Non-pigmented ciliary epithelial cell (primary cell): ENCODE data around the gene PMF1.
"Not testable (repeated sequence)": the region's sequence is repeated elsewhere in the genome, so short reads cannot be mapped to it uniquely, and the experiment has no call there.

ENCODE experiments used
- DNase-seq: peaks from one replicate; pipeline ENCODE4 v3.0.0-alpha.2; 2010; ENCODE audit warnings: low read depth

PMF1 gene

DNA sequence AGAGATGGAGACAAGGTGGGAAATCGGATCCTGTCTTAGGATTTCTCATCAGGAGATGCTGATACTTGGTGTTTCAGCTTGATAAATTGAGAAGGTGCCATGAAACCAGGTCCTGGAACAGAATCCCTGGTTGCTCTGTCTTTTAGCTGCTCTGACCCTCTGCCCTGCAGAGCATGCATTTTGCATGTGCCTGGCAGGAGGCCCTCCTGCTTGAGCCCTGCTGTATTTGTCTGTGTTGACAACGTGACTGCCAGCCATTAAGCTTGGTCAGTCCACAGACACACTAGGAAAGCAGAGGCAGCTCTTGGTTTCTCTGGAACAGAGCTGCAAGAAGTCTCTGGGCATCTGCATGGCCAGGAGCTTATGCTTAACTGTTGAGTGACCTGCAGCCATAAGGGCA, 16.4 kb upstream of the PMF1 start:
- DNase-seq = no peak

DNA sequence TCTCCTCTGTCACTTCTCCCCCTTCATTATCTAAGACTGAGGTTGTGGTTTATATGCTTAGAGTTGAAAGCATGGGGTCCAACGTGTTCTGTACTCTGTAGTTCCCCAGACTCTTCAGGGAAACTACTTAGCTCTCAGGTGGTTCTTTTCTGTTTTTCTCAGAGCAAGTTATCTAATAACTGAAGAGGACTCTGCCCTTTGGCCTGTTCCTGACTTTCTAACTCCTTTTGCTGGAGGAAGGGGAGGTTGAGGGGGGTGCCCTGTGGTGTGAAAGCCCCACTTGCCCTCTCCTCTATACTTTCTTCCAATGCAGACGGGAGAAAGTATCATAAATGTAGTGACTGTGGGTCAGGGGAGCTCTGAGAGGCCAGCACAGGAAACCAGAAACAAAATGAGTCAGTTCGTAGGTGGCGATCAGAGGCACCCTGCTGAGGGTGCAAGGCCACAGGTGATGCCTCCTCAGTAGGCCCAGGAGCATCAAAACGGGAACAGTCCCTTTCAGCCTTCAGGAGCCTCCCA, 13.9 kb upstream of the PMF1 start:
- no peak for DNase-seq

DNA sequence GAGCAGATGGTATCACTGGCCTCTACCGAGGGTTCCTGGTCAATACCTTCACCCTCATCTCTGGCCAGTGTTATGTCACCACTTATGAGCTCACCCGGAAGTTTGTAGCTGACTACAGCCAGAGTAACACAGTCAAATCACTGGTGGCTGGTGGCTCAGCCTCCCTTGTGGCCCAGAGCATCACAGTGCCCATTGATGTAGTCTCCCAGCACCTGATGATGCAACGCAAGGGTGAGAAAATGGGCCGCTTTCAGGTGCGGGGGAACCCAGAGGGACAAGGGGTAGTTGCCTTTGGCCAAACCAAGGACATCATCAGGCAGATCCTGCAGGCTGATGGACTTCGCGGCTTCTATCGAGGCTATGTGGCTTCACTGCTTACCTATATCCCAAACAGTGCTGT, 12.8 kb upstream of the PMF1 start:
- no peak for DNase-seq

- peak; percentile 60 for DNase-seq
These were observed 9.5 kb upstream of the PMF1 start for GRCh38 chr1:156203331-156203730.

- DNase-seq = no peak
These were observed 8.1 kb upstream of the PMF1 start for GRCh38 chr1:156204686-156205085.

DNA sequence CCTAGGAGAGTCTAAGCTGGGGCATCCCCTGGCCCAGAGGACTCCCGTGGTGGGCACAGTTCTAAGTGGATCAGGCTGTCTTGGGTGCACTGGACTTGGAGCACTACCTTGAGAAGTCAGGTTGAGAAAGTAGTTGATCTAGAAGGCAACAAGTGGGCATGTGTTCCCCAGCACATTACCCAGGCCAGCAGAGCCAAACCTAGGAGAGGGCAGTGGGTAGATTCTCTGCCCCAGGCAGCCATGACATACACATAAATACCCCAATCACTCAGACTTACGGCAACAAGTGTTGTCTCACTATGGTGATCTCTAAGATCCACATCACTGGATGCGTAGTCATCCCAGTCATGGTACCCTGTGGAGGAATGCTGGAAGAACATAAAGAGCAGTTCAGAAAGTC, 1.6 kb upstream of the PMF1 start:
- no peak for DNase-seq

DNA sequence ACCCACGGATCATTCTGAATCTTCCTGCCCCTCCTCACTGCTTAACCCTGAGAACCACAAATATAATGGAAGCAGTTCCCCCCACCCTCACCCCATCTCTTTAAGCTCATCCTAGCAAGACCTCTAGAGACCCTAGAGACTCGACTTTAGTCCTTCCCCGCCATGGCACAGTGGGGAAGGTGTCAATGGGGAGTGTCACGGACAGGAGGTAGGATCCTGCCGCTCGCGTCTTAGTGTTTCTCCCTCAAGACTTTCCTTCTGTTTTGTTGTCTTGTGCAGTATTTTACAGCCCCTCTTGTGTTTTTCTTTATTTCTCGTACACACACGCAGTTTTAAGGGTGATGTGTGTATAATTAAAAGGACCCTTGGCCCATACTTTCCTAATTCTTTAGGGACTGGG, 677 bp upstream of the PMF1 start:
- DNase-seq = no peak

- no peak for DNase-seq
These were observed 798 bp downstream of the PMF1 start for GRCh38 chr1:156213644-156213966.

DNA sequence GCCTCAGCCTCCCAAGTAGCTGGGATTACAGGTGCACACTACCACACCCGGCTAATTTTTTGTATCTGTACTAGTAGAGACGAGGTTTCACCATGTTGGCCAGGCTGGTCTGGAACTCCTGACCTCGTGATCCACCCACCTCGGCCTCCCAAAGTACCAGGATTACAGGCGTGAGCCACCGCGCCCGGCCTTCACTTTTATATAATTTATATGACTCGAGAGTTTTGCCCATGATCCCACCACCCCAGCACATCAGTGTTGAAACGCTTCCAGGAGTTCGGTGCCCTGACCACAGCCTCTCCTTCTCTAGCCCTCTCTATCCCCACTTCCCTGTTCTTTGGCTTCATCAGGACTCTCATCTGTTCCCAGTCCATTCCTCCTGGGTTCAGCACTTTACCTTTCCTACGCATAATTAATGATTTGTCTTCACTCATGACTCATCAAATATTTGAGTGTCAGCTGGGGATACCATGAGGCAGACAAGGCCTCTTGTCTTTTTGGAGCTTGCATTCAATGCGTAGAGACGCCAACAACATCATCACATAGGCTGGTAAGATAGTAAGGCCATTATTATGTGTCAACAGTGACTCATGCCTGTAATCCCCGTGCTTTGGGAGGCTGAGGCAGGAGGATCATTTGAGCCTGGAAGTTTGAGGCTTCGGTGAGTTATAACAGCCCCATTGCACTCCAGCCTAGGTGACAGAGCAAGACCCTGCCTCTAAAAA, 1.4 kb downstream of the PMF1 start:
- no peak for DNase-seq

- not testable (repeated sequence) for DNase-seq
These were observed 3.7 kb downstream of the PMF1 start for GRCh38 chr1:156216361-156217086.

DNA sequence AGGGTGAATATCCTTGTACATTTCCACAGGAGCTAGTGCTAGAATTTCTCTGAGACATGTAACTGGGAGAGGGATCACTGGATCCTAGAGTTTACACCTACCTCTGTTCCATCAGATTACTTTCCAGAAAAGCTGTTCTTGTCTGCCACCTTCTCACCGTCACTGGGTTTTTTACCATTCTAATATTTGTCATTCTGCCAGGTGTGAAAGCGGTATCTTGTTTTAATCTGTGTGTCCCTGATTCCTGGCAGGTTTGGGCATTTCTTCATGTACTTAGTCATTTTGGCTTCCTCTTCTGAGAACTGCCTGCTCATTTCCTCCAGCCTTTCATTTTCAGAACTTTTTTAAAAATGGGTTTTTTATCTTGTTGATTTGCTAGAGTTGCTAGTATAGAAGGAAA, 5.1 kb downstream of the PMF1 start:
- no peak for DNase-seq

- no peak for DNase-seq
These were observed 7.4 kb downstream of the PMF1 start for GRCh38 chr1:156220226-156220625.

DNA sequence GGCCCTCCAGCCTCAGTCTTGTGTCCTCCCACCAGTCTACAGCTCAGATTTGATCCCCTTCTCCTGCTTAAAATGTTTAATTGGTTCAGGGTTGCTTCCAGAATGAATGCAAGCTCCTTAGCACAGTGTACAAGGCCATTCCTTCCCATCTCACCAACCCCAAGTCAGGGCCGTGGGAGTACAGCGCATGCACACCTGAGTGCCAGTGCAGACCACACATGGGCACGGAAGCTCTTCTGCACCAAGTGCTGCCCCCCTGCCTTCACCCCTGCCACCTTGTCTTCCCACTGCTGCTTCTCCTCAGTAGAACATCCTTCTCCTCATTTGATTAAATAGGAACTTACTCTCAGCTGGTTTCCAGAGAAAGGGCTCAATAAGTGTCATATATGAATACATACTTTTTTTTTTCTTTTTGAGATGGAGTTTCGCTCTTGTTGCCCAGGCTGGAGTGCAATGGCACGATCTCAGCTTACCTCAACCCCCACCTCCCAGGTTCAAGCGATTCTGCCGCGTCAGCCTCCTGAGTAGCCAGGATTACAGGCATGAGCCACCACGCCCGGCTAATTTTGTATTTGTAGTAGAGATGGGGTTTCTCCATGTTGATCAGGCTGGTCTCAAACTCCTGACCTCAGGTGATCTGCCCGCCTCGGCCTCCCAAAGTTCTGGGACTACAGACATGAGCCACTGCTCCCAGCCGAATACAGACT, 9.3 kb downstream of the PMF1 start:
- no peak for DNase-seq

DNA sequence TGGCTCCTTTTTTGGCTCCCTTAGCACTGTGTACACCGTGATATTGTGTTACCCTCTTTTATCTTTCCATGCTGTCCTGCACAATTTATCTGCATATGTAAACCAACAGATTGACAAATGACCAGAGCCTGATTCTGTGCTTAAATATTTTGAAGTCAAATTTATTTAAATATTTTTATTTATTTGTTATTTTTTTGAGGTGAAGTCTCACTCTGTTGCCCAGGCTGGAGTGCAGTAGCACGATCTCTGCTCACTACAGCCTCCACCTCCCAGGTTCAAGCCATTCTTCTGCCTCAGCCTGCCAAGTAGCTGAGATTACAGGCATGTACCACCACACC, 12.8 kb downstream of the PMF1 start:
- no peak for DNase-seq

GRCh38 chr1:156226116-156226538, 13.3 kb downstream of the PMF1 start:
- no peak for DNase-seq

DNA sequence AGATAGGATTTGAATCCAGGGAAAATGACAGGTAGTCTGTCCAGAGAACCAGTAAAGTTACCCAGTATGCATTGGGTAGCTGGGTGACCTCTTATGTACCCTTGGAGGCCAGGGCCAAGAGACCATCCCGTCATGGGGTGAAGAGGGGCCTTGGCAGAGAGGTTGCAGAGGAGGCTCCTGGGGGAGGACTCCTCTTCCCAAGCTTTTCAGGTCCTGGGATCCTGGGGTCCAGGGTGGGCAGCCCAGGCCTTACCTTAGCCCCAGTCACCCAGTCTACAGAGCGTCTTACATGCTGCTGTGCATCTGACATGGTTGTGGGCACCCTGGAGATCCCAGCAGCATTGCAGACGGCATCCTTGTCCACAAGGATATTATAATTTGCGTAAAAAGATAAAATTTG, 14.0 kb downstream of the PMF1 start:
- no peak for DNase-seq

DNA sequence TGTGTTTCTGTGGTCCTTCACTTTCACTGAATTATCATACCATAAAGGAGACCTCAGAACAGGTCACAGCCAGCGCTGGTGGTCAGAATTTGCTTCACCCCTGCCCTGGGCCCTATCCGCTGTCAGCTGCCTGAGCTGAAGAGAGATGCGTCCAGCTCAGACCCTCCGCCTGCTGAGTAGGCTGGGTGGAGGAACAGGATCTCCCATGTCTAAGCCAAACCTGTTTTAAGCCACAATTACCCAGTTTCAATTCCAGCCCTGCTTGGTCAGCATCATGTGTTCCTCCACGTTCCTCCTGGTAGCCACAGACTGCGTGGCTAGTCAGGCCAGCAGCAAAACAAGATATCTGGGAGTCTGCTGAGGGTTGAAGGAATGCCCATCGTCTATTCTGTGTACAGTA, 15.7 kb downstream of the PMF1 start:
- DNase-seq = no peak

DNA sequence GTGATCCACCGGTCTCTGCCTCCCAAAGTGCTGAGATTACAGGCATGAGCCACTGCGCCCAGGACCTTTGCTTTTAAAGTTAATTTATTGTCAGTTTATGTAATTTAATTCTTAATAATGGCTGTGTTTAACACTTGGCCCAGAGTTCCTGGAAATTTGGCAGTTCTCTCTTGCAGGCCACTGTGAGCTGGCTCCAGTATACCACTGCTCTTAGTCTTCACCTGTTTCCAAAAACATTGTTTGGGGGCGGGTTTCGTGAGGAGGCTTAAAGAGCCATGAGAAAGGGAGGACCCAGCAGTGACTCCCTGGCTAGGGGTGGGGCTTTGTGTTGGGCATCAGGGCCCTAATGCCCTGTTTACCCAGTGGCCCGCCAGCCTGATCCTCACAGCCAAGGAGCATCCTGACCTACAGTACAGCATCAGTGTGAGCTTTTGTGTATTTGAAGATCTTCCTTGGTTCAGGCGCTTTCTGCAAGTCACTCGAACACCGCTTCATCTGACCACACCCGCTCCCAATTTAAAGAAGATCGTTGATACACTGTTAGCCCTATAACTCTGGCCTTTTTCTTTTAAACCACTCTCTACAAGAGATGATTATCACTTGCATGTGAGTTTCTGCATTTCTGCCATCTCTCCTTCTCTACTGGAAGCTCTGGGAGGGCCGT, 17.1 kb downstream of the PMF1 start:
- no peak for DNase-seq

DNA sequence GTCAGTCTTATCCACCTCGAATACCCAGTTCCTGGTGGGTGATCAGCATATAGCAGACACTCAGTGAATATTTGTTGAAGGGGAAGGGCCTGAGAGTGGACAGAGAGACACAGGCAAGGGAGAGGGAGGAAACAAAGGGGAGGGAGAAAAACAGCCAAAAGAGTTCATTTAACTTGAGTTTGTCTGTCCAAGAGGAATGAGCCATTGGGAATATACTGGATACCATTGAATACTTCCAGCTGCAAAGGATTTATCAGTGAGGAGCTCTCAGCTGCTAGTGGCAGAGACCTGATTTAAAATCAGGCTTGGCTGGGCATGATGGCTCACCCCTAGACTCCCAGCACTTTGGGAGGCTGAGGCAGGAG, 17.6 kb downstream of the PMF1 start:
- no peak for DNase-seq

DNA sequence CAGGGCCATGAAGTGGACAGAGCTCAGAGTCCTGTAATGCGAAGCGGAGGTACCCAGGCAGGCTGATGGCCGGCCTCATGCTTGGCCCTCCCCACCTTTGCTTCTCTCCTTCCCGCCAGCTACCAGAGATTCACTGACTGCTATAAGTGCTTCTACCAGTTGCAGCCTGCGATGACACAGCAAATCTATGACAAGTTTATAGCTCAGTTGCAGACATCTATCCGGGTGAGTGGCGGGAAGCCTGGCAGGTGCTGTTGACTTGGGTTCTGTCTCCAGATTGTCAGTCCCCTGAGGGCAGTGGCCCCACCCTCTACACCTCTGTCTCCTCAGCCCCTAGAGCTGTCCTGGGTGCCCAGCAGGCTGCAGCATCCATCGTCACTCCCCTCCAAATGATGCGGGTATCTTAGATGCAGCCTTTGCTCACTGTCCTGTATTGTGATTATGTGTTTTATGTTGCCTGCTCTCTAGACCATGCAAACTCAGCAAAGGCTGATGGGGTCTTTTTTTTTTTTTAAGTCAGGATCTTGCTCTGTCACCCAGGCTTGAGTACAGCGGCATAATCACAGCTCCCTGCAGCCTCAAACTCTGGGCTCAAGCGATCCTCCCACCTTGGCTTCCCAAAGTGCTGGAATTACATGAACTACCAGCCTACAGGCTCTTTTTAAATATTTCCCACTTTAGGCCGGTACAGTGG, 19.5 kb downstream of the PMF1 start:
- no peak for DNase-seq

GRCh38 chr1:156233426-156234127, 20.8 kb downstream of the PMF1 start:
- DNase-seq = peak; percentile 59

- DNase-seq = no peak
These were observed 23.4 kb downstream of the PMF1 start for GRCh38 chr1:156236164-156236563.
